Measurements from ENCODE around the gene SLC25A44.

SLC25A44 gene

GRCh38 chr1:156198831-156199349 lies 5.0 kb downstream of the SLC25A44 start:
- TF ChIP-seq ZNF565 (CRISPR knock-in tag; conservative IDR thresholded peaks at IDR 0.05; ENCODE audit: low read depth) (no peak), ZC3H10 (CRISPR knock-in tag; IDR thresholded peaks at IDR 0.05) (no peak), PATZ1 (CRISPR knock-in tag; IDR thresholded peaks at IDR 0.05; ENCODE audit: borderline replicate concordance) (no peak), GLIS3 (CRISPR knock-in tag; IDR thresholded peaks at IDR 0.05) (no peak), ZNF8 (CRISPR knock-in tag; IDR thresholded peaks at IDR 0.05) (no peak), ZNF70 (CRISPR knock-in tag; IDR thresholded peaks at IDR 0.05) (no peak), SNAI2 (CRISPR knock-in tag; IDR thresholded peaks at IDR 0.05) (no peak)
- no peak for ATAC-seq

- no peak for ATAC-seq
- TF ChIP-seq ZFP3 (CRISPR knock-in tag; IDR thresholded peaks at IDR 0.05) = no peak
- TF ChIP-seq PATZ1 (CRISPR knock-in tag; IDR thresholded peaks at IDR 0.05; ENCODE audit: borderline replicate concordance) = no peak
- TF ChIP-seq ZNF565 (CRISPR knock-in tag; conservative IDR thresholded peaks at IDR 0.05; ENCODE audit: low read depth) = no peak
- no peak for TF ChIP-seq ZC3H10 (CRISPR knock-in tag; IDR thresholded peaks at IDR 0.05)
- no peak for TF ChIP-seq OSR1 (CRISPR knock-in tag; IDR thresholded peaks at IDR 0.05)
- no peak for TF ChIP-seq TCF4 (CRISPR knock-in tag; IDR thresholded peaks at IDR 0.05; ENCODE audit: borderline replicate concordance)
- no peak for TF ChIP-seq CSRNP3 (CRISPR knock-in tag; IDR thresholded peaks at IDR 0.05)
- no peak for TF ChIP-seq TSHZ2 (CRISPR knock-in tag; IDR thresholded peaks at IDR 0.05)
- TF ChIP-seq ARNTL (CRISPR knock-in tag; IDR thresholded peaks at IDR 0.05; ENCODE audit: borderline replicate concordance, low read depth) = no peak
- no peak for TF ChIP-seq BACH2 (CRISPR knock-in tag; IDR thresholded peaks at IDR 0.05; ENCODE audit: borderline replicate concordance)
- no peak for TF ChIP-seq POU6F1 (CRISPR knock-in tag; IDR thresholded peaks at IDR 0.05; ENCODE audit: borderline replicate concordance, low read depth)
Observed at GRCh38 chr1:156200044-156200443, 6.1 kb downstream of the SLC25A44 start.

GRCh38 chr1:156203331-156203730 lies 9.4 kb downstream of the SLC25A44 start:
- peak; percentile 87 for ATAC-seq
- TF ChIP-seq CSRNP3 (CRISPR knock-in tag; IDR thresholded peaks at IDR 0.05) = no peak
- TF ChIP-seq ARNTL (CRISPR knock-in tag; IDR thresholded peaks at IDR 0.05; ENCODE audit: borderline replicate concordance, low read depth) = no peak
- no peak for TF ChIP-seq CREB5 (CRISPR knock-in tag; IDR thresholded peaks at IDR 0.05; ENCODE audit: low read depth)
- no peak for TF ChIP-seq OSR1 (CRISPR knock-in tag; IDR thresholded peaks at IDR 0.05)
- TF ChIP-seq PPARA (CRISPR knock-in tag; IDR thresholded peaks at IDR 0.05; ENCODE audit: borderline replicate concordance) = no peak
- TF ChIP-seq ZNF565 (CRISPR knock-in tag; conservative IDR thresholded peaks at IDR 0.05; ENCODE audit: low read depth) = no peak
- TF ChIP-seq CSDC2 (CRISPR knock-in tag; IDR thresholded peaks at IDR 0.05) = no peak
- no peak for TF ChIP-seq ESRRG (CRISPR knock-in tag; IDR thresholded peaks at IDR 0.05)
- no peak for TF ChIP-seq ISL1 (CRISPR knock-in tag; IDR thresholded peaks at IDR 0.05)
- no peak for TF ChIP-seq ZFP3 (CRISPR knock-in tag; IDR thresholded peaks at IDR 0.05)
